K562 (cell line): ENCODE measurements around the gene SLC4A1. TPM values are rescaled to one million over a fixed set of nuclear protein-coding genes. Genes with fewer than 3 reads are reported as not detected.

ENCODE experiments used
- FIP1L1 ChIP-seq: fragments of 200-400 bp; formaldehyde crosslinking; IDR thresholded peaks from 2 replicates; pipeline ENCODE4 v1.6.1; 2018; ENCODE audit warnings: mild to moderate bottlenecking, low read depth, low read length; ENCODE audit not compliant: poor library complexity, severe bottlenecking
- MAZ ChIP-seq, 2 experiments: fragments of 450-650 bp in 1 of 2; sonication (generic) in 1 of 2; formaldehyde crosslinking; IDR thresholded peaks in 1 of 2; conservative IDR thresholded peaks in 1 of 2; 2 replicates each; pipeline versions ENCODE4 v1.4.0 to v1.5.0; 2020; ENCODE audit warnings: mild to moderate bottlenecking in 1 of 2, missing genetic modification reagents in 1 of 2
- NRF1 ChIP-seq, 2 experiments: fragments of 450-650 bp; IDR thresholded peaks in 1 of 2; conservative IDR thresholded peaks in 1 of 2; 2 replicates each; pipeline ENCODE4 v1.6.1; 2014; ENCODE audit warnings: mild to moderate bottlenecking in 2 of 2
- PHF8 ChIP-seq: fragments of 200-600 bp; sonication (generic); IDR thresholded peaks from 2 replicates; pipeline ENCODE4 v1.6.1; 2012; ENCODE audit warnings: mixed run types, mild to moderate bottlenecking, inconsistent platforms, low read length, moderate library complexity, borderline replicate concordance
- POLR2G ChIP-seq: fragments of 200-400 bp; formaldehyde crosslinking; IDR thresholded peaks from 2 replicates; pipeline ENCODE4 v1.6.1; 2017; ENCODE audit warnings: low read depth, mild to moderate bottlenecking, antibody characterized with exemption, low read length, moderate library complexity
- RBFOX2 ChIP-seq: fragments of 200-400 bp; formaldehyde crosslinking; IDR thresholded peaks from 2 replicates; pipeline ENCODE4 v1.6.1; 2017; ENCODE audit warnings: low read depth, mild to moderate bottlenecking, low read length, moderate library complexity
- TAF1 ChIP-seq: IDR thresholded peaks from 2 replicates; pipeline ENCODE4 v1.6.1; 2011; ENCODE audit warnings: mild to moderate bottlenecking, low read length, moderate library complexity; ENCODE audit not compliant: insufficient read depth, control insufficient read depth, severe bottlenecking; ENCODE audit errors: extremely low read depth
- TCF3 ChIP-seq: sonication (generic); formaldehyde crosslinking; IDR thresholded peaks from 2 replicates; pipeline ENCODE4 v1.4.0; 2020; ENCODE audit warnings: mild to moderate bottlenecking, missing genetic modification reagents
- ZBTB9 ChIP-seq: fragments of 450-650 bp; formaldehyde crosslinking; IDR thresholded peaks from 2 replicates; pipeline ENCODE4 v1.4.0; 2020; ENCODE audit warnings: mild to moderate bottlenecking, moderate library complexity
- ZFX ChIP-seq: sonication (generic); formaldehyde crosslinking; IDR thresholded peaks from 2 replicates; pipeline ENCODE4 v1.8.0; 2022; ENCODE audit warnings: mild to moderate bottlenecking, missing genetic modification reagents, moderate library complexity
- ZNF263 ChIP-seq: sonication (generic); formaldehyde crosslinking; IDR thresholded peaks from 2 replicates; pipeline ENCODE4 v1.8.0; 2022; ENCODE audit warnings: mild to moderate bottlenecking, missing genetic modification reagents, borderline replicate concordance
- ZNF316 ChIP-seq: fragments of 450-650 bp; IDR thresholded peaks from 2 replicates; pipeline ENCODE4 v1.6.1; 2016
- ZNF444 ChIP-seq: fragments of 250-450 bp; sonication (Bioruptor Pico); IDR thresholded peaks from 2 replicates; pipeline ENCODE4 v1.4.0; 2020; ENCODE audit warnings: mild to moderate bottlenecking, moderate library complexity
- microRNA-seq: library from miRNA; unstranded; fragments of <30 nt; microRNA quantifications from one replicate; pipeline ENCODE4, GENCODE V29; 2018; ENCODE audit warnings: borderline microRNAs expressed
- polyA plus RNA-seq, 8 experiments: library from polyadenylated mRNA; depleted of rRNA in 4 of 8; stranded (reverse) in 5 of 8; unstranded in 3 of 8; fragments of >200 nt; fragmentation: Nextera tagmentation in 2 of 8; fragmentation: Illumina TruSeq in 1 of 8; extraction: Ambion mirVana in 2 of 8; extraction: Trizol in 1 of 8; gene quantifications; 2 replicates each; pipeline versions ENCODE4 v1.2.1 to v1.2.3, GENCODE V29; 2011 to 2014; ENCODE audit warnings: inconsistent platforms in 1 of 8, missing spikeins in 1 of 8
- small RNA-seq: library from RNA; depleted of rRNA; stranded (forward); fragments of <200 nt; gene quantifications from one replicate; pipeline ENCODE3, GENCODE V24; 2014
- total RNA-seq, 7 experiments: library from RNA; depleted of rRNA in 6 of 7; stranded (reverse); fragments of >200 nt in 6 of 7; fragmentation: Illumina TruSeq in 2 of 7; extraction: Trizol in 2 of 7; gene quantifications; 2 replicates each; pipeline versions ENCODE4 v1.2.1 to v1.2.3, GENCODE V29; 2011 to 2021; ENCODE audit warnings: low replicate concordance in 1 of 7
- TF ChIP-seq, protein P1 (sequence below), 2 experiments: fragments of 450-650 bp; conservative IDR thresholded peaks; 2 replicates each; pipeline ENCODE4 v1.6.1; 2017; ENCODE audit warnings: mild to moderate bottlenecking in 2 of 2, moderate library complexity in 2 of 2

SLC4A1 gene
- total and polyA plus RNA-seq, 9 of the 15 experiments (the other 6 are each of a cell fraction or from before 2014, with no cell fraction given) = 0.14 to 1.00 (median 0.53) TPM

DNA sequence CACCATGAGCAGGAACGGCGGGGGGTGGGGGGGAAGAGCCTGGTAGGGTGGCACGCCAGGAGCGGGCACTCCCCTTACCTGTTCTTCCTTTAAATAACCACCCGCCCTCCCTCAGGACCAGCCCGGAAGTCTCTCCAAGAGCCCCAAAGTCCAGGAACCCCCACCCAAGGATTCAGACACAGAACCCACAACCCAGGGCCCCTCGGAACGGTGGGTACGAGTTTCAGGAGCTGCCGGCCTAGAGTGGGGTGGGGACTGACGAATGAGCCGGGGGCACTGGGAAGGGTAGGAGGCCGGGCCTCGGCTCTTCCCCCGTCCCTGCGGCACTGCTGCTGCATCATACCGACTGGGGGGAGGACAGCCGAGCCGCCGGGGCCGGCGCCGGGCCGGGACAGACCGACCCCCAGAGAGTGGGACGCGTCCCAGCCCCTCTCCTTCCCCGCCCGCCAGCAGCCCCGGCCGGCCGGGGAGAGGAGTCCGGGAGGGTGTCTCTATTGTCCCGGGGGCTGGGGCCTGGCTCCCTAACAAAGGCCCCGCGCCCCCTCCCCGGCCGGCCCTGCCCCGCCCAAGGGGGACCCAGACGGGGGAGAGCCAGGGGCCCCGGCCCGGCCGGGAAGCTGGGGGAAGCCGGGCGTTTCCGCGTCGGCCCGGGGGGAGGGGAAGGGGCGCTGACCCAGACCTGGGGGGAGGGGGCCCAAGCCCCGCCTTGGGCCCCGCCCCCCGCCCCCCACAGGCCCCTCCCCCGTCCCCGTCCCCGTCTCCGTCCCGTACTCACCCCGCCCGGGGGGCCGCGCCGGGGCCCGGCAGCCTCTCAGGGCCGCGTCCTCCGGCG is 69.0 kb downstream of the SLC4A1 start (continued):
- 0 out of 2 replicates have a peak, but pooled peaks have one; percentile 35 for TF ChIP-seq ZBTB9 (CRISPR knock-in tag)
- peak; percentile 72 for TF ChIP-seq POLR2G
- peak; percentile 58 for TF ChIP-seq TAF1
- TF ChIP-seq RBFOX2 = peak; percentile 68
- peak; percentile 26; the same call in 1 of the 2 replicates for TF ChIP-seq PHF8
- TF ChIP-seq, protein P1, sequence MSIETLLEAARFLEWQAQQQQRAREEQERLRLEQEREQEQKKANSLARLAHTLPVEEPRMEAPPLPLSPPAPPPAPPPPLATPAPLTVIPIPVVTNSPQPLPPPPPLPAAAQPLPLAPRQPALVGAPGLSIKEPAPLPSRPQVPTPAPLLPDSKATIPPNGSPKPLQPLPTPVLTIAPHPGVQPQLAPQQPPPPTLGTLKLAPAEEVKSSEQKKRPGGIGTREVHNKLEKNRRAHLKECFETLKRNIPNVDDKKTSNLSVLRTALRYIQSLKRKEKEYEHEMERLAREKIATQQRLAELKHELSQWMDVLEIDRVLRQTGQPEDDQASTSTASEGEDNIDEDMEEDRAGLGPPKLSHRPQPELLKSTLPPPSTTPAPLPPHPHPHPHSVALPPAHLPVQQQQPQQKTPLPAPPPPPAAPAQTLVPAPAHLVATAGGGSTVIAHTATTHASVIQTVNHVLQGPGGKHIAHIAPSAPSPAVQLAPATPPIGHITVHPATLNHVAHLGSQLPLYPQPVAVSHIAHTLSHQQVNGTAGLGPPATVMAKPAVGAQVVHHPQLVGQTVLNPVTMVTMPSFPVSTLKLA (conservative IDR thresholded peaks at IDR 0.05) = peak in 1 of 2 experiments; percentile 17; a peak in 1 of 4 replicates
- TF ChIP-seq ZNF444 (CRISPR knock-in tag) = peak; percentile 86; the same call in 1 of the 2 replicates
- no peak for TF ChIP-seq ZNF316
- peak in 1 of 2 experiments; percentile 23; a peak in 1 of 4 replicates for TF ChIP-seq MAZ (CRISPR knock-in tag; conservative IDR thresholded peaks at IDR 0.05 in 1 of 2, IDR thresholded peaks at IDR 0.05 in 1 of 2)
- 0 out of 2 replicates have a peak, but pooled peaks have one; percentile 44 for TF ChIP-seq ZNF263
- no peak for TF ChIP-seq TCF3
- peak; percentile 27 for TF ChIP-seq FIP1L1
- TF ChIP-seq ZFX (CRISPR knock-in tag) = peak; percentile 67
- no peak for TF ChIP-seq NRF1 (conservative IDR thresholded peaks at IDR 0.05 in 1 of 2, IDR thresholded peaks at IDR 0.05 in 1 of 2)

Small RNA genes lying within 50 kb of the gene (microRNA-seq; reads per million reads assigned to microRNA genes)
- gene MIR6782 = not detected

Small RNA genes lying within 50 kb of the gene (small RNA-seq; reads per million reads assigned to genes)
- gene MIR6782 (not detected), gene RF00012 (not detected), gene RN7SL507P (not detected), gene RNU6-453P (not detected)

Other genes with a start within 250 kb of the SLC4A1 start
Only the 7 nearest of the 14 such genes appear.
- gene TMUB2, start 81.2 kb downstream of the SLC4A1 start, total RNA-seq (2014; rRNA removed) = 16.3 and 25.4 TPM in 2 replicates
- gene TMUB2, start 81.2 kb downstream of the SLC4A1 start, total RNA-seq (2014; rRNA removed; fragmentation: Illumina TruSeq; extraction: Trizol) = 8.4 and 9.7 TPM in 2 replicates
- 15.6 and 15.8 TPM in 2 replicates for gene TMUB2, start 81.2 kb downstream of the SLC4A1 start, total RNA-seq (2015; rRNA removed; fragmentation: Illumina TruSeq; extraction: Trizol)
- 20.3 and 21.1 TPM in 2 replicates for gene TMUB2, start 81.2 kb downstream of the SLC4A1 start, total RNA-seq (2021)
- gene TMUB2, start 81.2 kb downstream of the SLC4A1 start, polyA plus RNA-seq (2011; rRNA removed) = 24.1 and 29.5 TPM in 2 replicates
- 24.0 and 26.8 TPM in 2 replicates for gene TMUB2, start 81.2 kb downstream of the SLC4A1 start, polyA plus RNA-seq (2014; fragmentation: Illumina TruSeq; extraction: Trizol)
- gene TMUB2, start 81.2 kb downstream of the SLC4A1 start, polyA plus RNA-seq (2014; fragmentation: Nextera tagmentation; extraction: Ambion mirVana) = 1 to 10 TPM; 4.1 to 6.2 TPM
- gene TMUB2, start 81.2 kb downstream of the SLC4A1 start, polyA plus RNA-seq (2014; rRNA removed) = 27.3 and 29.8 TPM in 2 replicates
- gene ATXN7L3, start 68.3 kb downstream of the SLC4A1 start, total RNA-seq (2014; rRNA removed) = 37.9 and 39.0 TPM in 2 replicates
- 22.7 and 23.9 TPM in 2 replicates for gene ATXN7L3, start 68.3 kb downstream of the SLC4A1 start, total RNA-seq (2014; rRNA removed; fragmentation: Illumina TruSeq; extraction: Trizol)
- 30.5 and 30.9 TPM in 2 replicates for gene ATXN7L3, start 68.3 kb downstream of the SLC4A1 start, total RNA-seq (2015; rRNA removed; fragmentation: Illumina TruSeq; extraction: Trizol)
- gene ATXN7L3, start 68.3 kb downstream of the SLC4A1 start, total RNA-seq (2021) = 56.4 and 66.1 TPM in 2 replicates
- 31.5 and 33.2 TPM in 2 replicates for gene ATXN7L3, start 68.3 kb downstream of the SLC4A1 start, polyA plus RNA-seq (2011; rRNA removed)
- gene ATXN7L3, start 68.3 kb downstream of the SLC4A1 start, polyA plus RNA-seq (2014; fragmentation: Illumina TruSeq; extraction: Trizol) = 39.1 and 39.4 TPM in 2 replicates
- gene ATXN7L3, start 68.3 kb downstream of the SLC4A1 start, polyA plus RNA-seq (2014; fragmentation: Nextera tagmentation; extraction: Ambion mirVana) = under 1 TPM; 0.62 to 0.90 TPM
- gene ATXN7L3, start 68.3 kb downstream of the SLC4A1 start, polyA plus RNA-seq (2014; rRNA removed) = 34.9 and 45.5 TPM in 2 replicates
- gene UBTF, start 48.5 kb downstream of the SLC4A1 start, total RNA-seq (2014; rRNA removed) = 107 and 113 TPM in 2 replicates
- 50.3 and 53.8 TPM in 2 replicates for gene UBTF, start 48.5 kb downstream of the SLC4A1 start, total RNA-seq (2014; rRNA removed; fragmentation: Illumina TruSeq; extraction: Trizol)
- gene UBTF, start 48.5 kb downstream of the SLC4A1 start, total RNA-seq (2015; rRNA removed; fragmentation: Illumina TruSeq; extraction: Trizol) = 85.8 and 86.3 TPM in 2 replicates
- gene UBTF, start 48.5 kb downstream of the SLC4A1 start, total RNA-seq (2021) = 90.1 and 93.9 TPM in 2 replicates
- gene UBTF, start 48.5 kb downstream of the SLC4A1 start, polyA plus RNA-seq (2011; rRNA removed) = 28.5 and 31.4 TPM in 2 replicates
- 96.5 and 110 TPM in 2 replicates for gene UBTF, start 48.5 kb downstream of the SLC4A1 start, polyA plus RNA-seq (2014; fragmentation: Illumina TruSeq; extraction: Trizol)
- gene UBTF, start 48.5 kb downstream of the SLC4A1 start, polyA plus RNA-seq (2014; fragmentation: Nextera tagmentation; extraction: Ambion mirVana) = 1 to 10 TPM; 1.2 to 1.5 TPM
- 75.8 and 83.6 TPM in 2 replicates for gene UBTF, start 48.5 kb downstream of the SLC4A1 start, polyA plus RNA-seq (2014; rRNA removed)
- gene RUNDC3A, start 40.5 kb upstream of the SLC4A1 start, total RNA-seq (2014; rRNA removed) = not detected in 2 replicates
- gene RUNDC3A, start 40.5 kb upstream of the SLC4A1 start, total RNA-seq (2014; rRNA removed; fragmentation: Illumina TruSeq; extraction: Trizol) = not detected in 2 replicates
- gene RUNDC3A, start 40.5 kb upstream of the SLC4A1 start, total RNA-seq (2015; rRNA removed; fragmentation: Illumina TruSeq; extraction: Trizol) = not detected in 2 replicates
- gene RUNDC3A, start 40.5 kb upstream of the SLC4A1 start, total RNA-seq (2021) = not detected in 2 replicates
- 0.05 TPM in 1 of 2 replicates, not detected in the other for gene RUNDC3A, start 40.5 kb upstream of the SLC4A1 start, polyA plus RNA-seq (2011; rRNA removed)
- not detected in 2 replicates for gene RUNDC3A, start 40.5 kb upstream of the SLC4A1 start, polyA plus RNA-seq (2014; fragmentation: Illumina TruSeq; extraction: Trizol)
- not detected for gene RUNDC3A, start 40.5 kb upstream of the SLC4A1 start, polyA plus RNA-seq (2014; fragmentation: Nextera tagmentation; extraction: Ambion mirVana)
- gene RUNDC3A, start 40.5 kb upstream of the SLC4A1 start, polyA plus RNA-seq (2014; rRNA removed) = not detected in 2 replicates
- 228 and 316 TPM in 2 replicates for gene SLC25A39, start 56.7 kb upstream of the SLC4A1 start, total RNA-seq (2014; rRNA removed)
- gene SLC25A39, start 56.7 kb upstream of the SLC4A1 start, total RNA-seq (2014; rRNA removed; fragmentation: Illumina TruSeq; extraction: Trizol) = 47.0 and 72.5 TPM in 2 replicates
- gene SLC25A39, start 56.7 kb upstream of the SLC4A1 start, total RNA-seq (2015; rRNA removed; fragmentation: Illumina TruSeq; extraction: Trizol) = 139 and 140 TPM in 2 replicates
- gene SLC25A39, start 56.7 kb upstream of the SLC4A1 start, total RNA-seq (2021) = 266 and 268 TPM in 2 replicates
- 121 and 188 TPM in 2 replicates for gene SLC25A39, start 56.7 kb upstream of the SLC4A1 start, polyA plus RNA-seq (2011; rRNA removed)
- 238 and 276 TPM in 2 replicates for gene SLC25A39, start 56.7 kb upstream of the SLC4A1 start, polyA plus RNA-seq (2014; fragmentation: Illumina TruSeq; extraction: Trizol)
- 1 to 10 TPM; 4.8 to 6.3 TPM for gene SLC25A39, start 56.7 kb upstream of the SLC4A1 start, polyA plus RNA-seq (2014; fragmentation: Nextera tagmentation; extraction: Ambion mirVana)
- 267 and 327 TPM in 2 replicates for gene SLC25A39, start 56.7 kb upstream of the SLC4A1 start, polyA plus RNA-seq (2014; rRNA removed)
- 51.0 and 69.9 TPM in 2 replicates for gene GRN, start 77.2 kb upstream of the SLC4A1 start, total RNA-seq (2014; rRNA removed)
- gene GRN, start 77.2 kb upstream of the SLC4A1 start, total RNA-seq (2014; rRNA removed; fragmentation: Illumina TruSeq; extraction: Trizol) = 9.6 and 15.6 TPM in 2 replicates
- 20.7 and 21.4 TPM in 2 replicates for gene GRN, start 77.2 kb upstream of the SLC4A1 start, total RNA-seq (2015; rRNA removed; fragmentation: Illumina TruSeq; extraction: Trizol)
- gene GRN, start 77.2 kb upstream of the SLC4A1 start, total RNA-seq (2021) = 69.9 and 75.3 TPM in 2 replicates
- gene GRN, start 77.2 kb upstream of the SLC4A1 start, polyA plus RNA-seq (2011; rRNA removed) = 11.5 and 62.4 TPM in 2 replicates
- 35.2 and 63.4 TPM in 2 replicates for gene GRN, start 77.2 kb upstream of the SLC4A1 start, polyA plus RNA-seq (2014; fragmentation: Illumina TruSeq; extraction: Trizol)
- gene GRN, start 77.2 kb upstream of the SLC4A1 start, polyA plus RNA-seq (2014; fragmentation: Nextera tagmentation; extraction: Ambion mirVana) = 1 to 10 TPM; 5.4 to 5.9 TPM
- gene GRN, start 77.2 kb upstream of the SLC4A1 start, polyA plus RNA-seq (2014; rRNA removed) = 36.4 and 36.6 TPM in 2 replicates
- gene FAM171A2, start 95.7 kb upstream of the SLC4A1 start, total RNA-seq (2014; rRNA removed) = 7.3 and 10.2 TPM in 2 replicates
- 0.44 and 0.54 TPM in 2 replicates for gene FAM171A2, start 95.7 kb upstream of the SLC4A1 start, total RNA-seq (2014; rRNA removed; fragmentation: Illumina TruSeq; extraction: Trizol)
- 1.2 and 1.4 TPM in 2 replicates for gene FAM171A2, start 95.7 kb upstream of the SLC4A1 start, total RNA-seq (2015; rRNA removed; fragmentation: Illumina TruSeq; extraction: Trizol)
- 7.0 and 8.6 TPM in 2 replicates for gene FAM171A2, start 95.7 kb upstream of the SLC4A1 start, total RNA-seq (2021)
- 2.5 and 5.2 TPM in 2 replicates for gene FAM171A2, start 95.7 kb upstream of the SLC4A1 start, polyA plus RNA-seq (2011; rRNA removed)
- gene FAM171A2, start 95.7 kb upstream of the SLC4A1 start, polyA plus RNA-seq (2014; fragmentation: Illumina TruSeq; extraction: Trizol) = 1.2 and 2.4 TPM in 2 replicates
- gene FAM171A2, start 95.7 kb upstream of the SLC4A1 start, polyA plus RNA-seq (2014; fragmentation: Nextera tagmentation; extraction: Ambion mirVana) = under 1 TPM in 1 of 2 experiments, not detected in 1; 0.10 TPM
- gene FAM171A2, start 95.7 kb upstream of the SLC4A1 start, polyA plus RNA-seq (2014; rRNA removed) = 4.5 and 5.7 TPM in 2 replicates